NCI-H345 (cell line): ENCODE measurements around the gene PRMT3.
"Not testable (repeated sequence)": the region's sequence is repeated elsewhere in the genome, so short reads cannot be mapped to it uniquely, and the experiment has no call there.

ENCODE experiments used
- DNase-seq: peaks from one replicate; lab custom pipeline; 2025; lab: John Stamatoyannopoulos, UW

PRMT3 gene

DNA sequence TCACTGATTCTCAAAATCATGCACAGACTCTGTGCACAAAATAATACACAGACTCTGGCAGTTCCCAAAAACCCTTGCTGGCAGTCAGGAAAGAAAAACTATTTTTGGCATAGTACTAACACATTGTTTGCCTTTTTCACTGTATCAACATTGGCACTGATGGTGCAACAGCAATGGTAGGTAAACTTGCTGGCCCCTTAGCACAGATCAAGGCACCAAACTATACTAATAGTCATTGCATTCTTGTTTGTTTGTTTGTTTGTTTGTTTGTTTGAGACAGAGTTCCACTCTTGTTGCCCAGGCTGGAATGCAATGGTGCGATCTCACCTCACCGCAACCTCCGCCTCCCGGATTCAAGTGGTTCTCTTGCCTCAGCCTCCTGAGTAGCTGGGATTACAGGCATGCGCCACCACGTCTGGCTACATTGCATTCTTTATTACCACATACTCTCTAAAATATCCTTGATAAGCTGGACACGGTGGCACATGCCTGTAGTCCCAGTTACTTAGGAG lies 130.9 kb downstream of the PRMT3 start:
- DNase-seq, result peak; percentile 15

DNA sequence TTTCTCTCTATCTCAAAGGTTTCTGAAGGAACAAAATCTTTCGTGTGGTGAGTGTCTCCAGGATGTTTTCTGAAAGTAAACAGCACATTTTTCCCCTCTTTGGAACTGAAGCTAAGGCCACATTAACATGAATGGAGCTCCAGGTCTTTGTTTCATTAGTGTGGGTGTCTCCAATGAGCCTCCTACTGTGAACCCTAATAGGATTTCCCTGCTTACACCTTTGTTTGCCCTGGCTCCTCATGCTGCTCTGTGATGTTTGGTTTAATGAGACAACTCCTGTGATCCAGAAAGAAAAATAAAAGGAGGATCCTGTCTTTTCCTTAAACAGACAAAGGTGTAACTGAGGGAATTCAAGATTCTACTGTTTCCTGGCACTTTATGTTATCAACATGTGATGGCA lies 135.0 kb downstream of the PRMT3 start:
- no peak for DNase-seq

DNA sequence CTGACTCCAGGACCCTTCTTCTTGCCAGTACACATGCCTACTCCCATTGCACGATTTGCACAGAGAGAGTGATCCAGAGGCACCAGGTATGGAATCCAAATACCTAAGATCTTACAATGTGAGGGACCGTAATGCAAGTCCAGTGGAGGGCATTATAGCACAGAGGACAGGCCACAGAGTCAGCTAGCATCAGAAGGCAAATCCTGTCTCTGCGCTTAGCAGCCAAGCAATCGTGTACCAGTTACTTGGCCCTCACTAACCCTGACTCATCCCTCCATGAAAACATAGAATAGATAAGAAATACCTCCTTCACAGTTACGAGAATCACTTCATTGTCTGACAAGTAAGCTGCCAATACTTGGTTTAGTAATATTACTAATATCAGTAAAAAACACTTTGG lies 142.2 kb downstream of the PRMT3 start:
- no peak for DNase-seq

DNA sequence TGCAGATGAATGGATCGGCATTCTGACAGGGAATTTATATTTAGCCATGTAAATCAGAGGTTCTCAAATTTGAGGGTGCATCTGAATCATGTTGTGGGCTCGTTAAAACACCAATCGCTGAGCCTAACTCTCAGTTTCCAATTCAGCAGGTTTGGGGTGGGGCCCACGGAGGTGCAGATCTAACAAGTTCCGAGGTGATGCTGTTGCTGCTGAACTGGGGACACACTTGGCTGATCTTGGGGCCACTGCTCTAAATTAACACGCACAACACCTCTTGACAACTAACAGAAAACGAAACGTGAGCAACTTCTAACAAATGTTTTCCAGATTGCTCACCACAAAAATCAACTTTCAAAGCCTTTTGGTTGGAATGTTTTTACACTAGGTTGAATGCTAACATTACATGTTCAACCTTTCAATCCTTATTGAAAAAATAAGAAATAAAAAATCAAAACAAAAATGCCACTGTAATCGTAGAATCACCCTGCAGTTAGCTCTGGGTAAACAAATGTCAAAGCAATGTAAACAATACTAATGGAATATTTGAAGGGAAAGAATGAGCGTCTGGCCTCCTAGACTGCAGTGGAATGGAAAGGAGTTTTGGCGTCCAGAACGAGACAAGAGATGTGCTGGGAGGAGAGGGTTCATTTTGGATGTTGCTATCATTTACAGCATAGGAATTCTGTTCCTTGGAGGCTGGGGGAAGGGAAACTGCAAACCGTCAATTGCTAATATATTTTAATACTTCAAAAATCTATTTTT lies 143.6 kb downstream of the PRMT3 start:
- no peak for DNase-seq

DNA sequence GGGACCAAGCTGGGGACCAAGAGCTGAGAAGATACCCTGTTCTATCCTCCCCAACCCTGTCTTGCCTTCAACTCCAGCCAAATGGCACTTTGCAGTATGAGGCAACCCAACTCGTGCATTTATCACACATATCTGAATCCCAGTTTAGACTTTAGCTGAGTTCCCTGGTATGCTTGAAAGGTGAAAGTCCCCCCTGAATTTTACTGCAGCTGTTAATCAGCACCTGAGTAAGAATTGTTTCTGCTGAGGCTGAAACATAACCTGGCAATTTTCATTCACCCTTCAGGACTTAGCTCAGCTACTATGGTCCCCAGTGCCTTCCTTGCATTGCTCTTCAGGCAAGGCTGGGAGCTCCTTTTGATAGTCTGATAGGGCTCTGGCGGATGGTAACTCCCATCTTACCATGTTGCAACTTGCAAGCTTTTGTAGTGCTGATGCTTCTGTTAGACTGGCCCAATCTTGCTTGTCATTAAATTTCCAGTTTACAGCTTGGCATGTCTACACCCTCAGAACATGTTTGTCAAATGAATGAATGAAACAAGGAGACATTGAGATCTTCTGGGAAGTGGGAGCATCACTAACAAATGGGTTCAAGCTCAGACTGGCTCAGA lies 147.9 kb downstream of the PRMT3 start:
- DNase-seq, result no peak

DNA sequence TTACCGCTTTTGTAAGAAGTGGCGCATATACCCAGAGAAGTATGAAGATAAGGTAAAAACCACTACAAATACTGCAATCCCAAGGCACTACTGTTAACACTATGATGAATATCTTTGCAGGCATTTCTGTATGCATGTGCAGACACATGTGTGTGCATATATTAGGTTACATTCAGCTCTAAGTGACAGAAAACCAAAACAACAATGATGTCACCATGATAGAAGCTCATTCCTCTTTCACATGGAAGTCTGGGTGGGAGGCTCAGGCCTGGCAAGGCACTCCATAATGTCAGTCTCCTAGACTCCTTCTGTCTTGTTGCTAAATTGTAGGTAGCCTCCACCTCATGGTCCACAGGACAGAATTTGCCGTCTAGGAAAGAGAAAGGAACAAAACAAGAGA lies 148.8 kb downstream of the PRMT3 start:
- no peak for DNase-seq

DNA sequence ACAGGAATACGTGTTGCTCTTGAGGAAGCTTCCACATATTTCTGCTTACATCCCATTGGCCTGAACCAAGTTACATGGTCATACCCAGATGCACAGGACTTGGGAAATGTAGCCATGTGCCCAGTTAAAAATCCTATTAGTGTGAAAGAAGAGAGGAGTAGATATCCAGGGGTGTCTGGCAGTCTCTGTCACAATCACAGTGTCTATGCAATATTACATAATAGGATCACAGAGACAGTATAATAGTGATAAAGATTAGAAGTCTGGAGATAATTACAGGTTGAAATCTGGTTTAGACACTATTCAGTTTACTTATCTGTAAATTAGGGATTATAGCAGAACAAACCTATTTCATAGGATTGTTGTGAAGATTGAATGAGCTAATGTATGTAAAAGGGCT lies 149.3 kb downstream of the PRMT3 start:
- no peak for DNase-seq

DNA sequence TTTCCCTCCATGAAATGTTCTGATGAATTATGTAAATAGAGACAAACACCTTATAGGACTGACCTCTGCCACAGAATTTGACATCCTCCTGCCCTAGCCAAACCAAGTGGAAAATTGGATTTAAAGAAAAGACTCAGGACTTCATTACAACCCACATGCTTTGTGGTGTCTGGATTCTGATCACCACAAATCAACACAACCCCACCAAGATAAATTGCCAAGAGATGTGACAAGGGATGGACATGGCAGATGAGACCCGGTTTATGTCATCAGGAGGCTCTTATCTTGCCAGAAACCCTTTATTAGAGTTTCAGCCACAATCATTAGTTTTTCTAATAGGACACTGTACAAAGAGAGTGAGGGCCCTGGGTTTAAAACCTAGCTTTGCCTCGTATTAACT lies 154.0 kb downstream of the PRMT3 start:
- no peak for DNase-seq

DNA sequence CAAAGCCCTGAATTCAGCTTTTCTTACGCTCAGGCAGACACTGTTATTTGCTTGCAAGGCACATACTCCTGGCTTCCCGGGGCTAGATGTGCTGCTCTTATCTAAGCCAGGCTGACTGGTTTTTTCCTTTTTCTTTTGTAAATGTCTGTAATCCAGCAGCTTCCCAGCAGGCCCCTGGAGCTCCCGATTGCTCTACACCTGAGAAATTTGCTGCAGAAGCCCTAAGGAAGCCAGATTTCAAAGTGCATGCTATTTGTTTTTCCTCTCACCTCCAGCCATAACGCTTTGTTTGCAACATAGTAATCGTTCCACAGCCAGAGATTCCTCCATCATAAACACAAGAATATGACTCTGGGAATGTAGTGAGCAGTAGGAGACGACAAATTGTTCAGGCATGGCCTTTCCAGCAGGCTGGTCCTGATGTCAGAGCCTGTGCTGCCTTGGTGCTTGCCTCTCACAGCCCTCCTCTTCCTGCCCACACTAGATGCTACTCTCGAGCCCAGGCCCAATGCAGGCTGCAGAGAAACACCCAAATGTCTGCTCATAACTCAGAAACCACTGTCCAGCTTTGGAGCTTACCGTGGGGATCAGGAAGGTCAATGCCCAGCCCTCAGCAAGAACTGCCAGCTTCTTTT lies 157.2 kb downstream of the PRMT3 start:
- no peak for DNase-seq

DNA sequence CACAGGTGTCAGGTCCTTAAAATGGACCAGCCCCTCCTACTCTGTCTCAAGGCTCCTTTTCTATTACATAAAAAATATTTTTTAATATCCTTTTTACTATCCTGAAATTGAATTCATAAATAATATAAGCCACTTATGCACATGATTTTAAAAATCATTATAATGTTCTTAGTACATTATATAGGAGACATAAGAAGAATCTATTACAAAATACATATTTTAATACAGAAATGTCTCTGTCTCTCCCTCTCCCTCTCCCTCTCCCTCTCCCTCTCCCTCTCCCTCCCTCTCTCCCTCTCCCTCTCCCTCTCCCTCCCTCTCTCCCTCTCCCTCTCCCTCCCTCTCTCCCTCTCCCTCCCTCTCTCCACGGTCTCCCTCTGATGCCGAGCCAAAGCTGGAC lies 159.9 kb downstream of the PRMT3 start:
- DNase-seq, result no peak

DNA sequence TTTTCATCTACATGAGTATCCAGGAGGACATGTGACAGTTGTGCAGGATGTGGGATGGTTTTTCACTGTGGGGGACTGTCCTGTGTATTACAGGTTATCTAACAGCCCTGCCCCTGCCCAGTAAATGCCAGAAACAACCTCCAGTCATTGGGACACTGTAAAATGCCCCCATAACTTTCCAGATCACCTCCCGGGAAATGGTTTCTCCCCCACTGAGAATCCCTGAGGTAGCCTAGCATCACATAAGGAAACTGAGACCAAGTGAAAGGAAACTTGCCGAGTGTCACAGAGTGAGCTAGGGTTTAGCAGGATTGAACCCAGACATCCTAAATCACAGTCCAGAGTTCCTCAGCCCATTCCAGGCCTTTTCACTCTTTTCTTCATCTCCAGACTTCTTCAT lies 163.6 kb downstream of the PRMT3 start:
- no peak for DNase-seq

DNA sequence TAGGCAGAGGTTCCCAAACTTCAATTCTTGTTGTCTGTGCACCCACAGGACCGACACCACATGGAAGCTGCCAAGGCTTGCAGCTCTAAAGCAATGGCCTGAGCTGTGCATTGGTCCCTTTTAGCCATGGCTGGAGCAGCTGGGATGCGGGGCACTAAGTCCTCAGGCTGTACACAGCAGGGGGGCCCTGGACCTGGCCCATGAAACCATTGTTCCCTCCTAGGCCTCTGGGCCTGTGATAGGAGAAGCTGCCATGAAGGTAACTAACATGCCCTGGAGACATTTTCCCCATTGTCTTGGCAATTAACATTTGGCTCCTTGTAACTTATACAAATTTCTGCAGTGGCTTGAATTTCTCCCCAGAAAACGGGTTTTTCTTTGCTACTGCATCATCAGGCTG lies 168.3 kb downstream of the PRMT3 start:
- no peak for DNase-seq

DNA sequence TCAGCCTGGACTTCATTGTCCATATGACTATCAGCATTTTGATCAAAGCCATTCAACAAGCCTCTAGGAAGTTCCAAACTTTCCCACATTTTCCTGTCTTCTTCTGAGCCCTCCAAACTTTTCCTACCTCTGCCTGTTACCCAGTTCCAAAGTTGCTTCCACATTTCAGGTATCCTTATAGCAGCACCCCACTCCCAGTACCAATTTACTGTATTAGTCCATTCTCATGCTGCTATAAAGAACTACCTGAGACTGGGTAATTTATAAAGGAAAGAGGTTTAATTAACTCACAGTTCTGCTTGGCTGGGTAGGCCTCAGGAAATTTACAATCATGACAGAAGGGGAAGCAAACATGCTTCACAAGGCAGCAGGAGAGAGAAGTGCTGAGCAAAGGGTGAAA lies 168.9 kb downstream of the PRMT3 start:
- not testable (repeated sequence) for DNase-seq

DNA sequence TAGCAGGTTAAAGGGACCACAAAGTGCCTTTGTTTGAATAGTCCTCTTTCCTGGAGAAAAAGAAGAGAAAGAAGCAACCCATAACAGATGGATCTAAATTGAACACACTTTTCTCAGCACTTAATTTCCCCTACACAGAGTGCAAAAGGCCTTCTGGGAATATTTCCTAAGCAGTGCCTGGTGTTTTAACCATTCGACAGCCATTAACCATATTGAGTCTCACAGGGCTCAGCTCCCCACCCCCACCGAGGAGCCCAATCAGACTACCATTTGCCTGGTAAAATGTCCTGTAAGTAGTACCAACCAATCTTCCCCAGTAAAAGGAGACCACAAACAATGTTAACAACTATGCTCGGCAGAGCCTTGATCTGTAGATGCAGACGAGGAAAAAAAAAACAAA lies 171.2 kb downstream of the PRMT3 start:
- DNase-seq, result no peak
